ENCODE results near the gene CDC45.

CDC45 gene

DNA sequence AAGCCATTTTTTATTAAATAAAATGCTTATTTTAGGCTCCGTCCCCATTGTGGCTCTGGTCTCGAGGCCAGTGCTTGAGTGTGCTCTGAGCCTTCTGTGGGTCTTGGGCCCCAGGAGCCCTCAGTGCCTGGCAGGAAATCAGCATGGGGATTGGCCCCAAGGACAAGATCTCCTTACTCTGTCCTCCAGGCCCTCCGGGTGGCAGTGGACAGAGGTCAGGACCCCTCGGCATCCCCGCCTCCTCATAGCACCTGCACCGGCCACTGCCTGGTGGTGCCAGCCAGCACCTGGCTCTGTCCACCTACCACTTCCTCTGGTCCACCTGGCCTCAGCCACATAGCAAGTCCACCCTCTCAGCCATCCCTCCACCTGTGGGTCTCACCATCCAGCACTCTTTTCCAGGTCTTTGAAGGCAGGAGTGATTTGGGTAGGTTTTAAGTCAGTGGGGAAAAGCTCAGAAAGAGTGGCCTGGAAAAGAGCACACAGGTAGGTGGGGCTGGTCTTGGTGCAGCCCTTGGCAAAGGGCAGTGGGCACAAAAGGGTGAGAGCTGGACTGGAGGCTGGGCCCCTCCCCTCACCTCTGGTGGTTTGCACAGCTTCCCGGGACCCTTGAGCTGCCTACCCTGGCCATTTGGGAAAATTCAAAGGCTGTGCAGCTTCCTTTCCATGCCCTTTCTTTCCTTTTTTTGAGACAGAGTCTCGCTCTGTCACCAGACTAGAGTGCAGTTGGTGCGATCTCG lies 41.0 kb downstream of the CDC45 start:
- Histone ChIP-seq H3K9me2 (replicated peaks; ENCODE audit: control insufficient read depth, low read length) (no peaks in the 10 kb centered on the region), H3K27me3 (ENCODE audit: control insufficient read depth, low read length) (no peaks in the 10 kb centered on the region), H4K20me1 (ENCODE audit: control insufficient read depth, insufficient read depth, low read depth, low read length) (no peaks in the 10 kb centered on the region), H3K4me3 (ENCODE audit: low read length) (no peak overlapping the region), H3F3A (ENCODE audit: control insufficient read depth, insufficient read depth) (no peaks in the 10 kb centered on the region), H3K4me1 (ENCODE audit: control insufficient read depth, low read length) (no peaks in the 10 kb centered on the region), H3K79me2 (ENCODE audit: control insufficient read depth, low read length) (no peaks in the 10 kb centered on the region), H3K9me3 (ENCODE audit: control insufficient read depth, insufficient read depth, low read length) (no peaks in the 10 kb centered on the region), H3K4me2 (ENCODE audit: low read length) (no peak overlapping the region), H3K36me3 (ENCODE audit: control insufficient read depth, low read length) (peaks cover 33% of the 10 kb centered on the region), H3K27ac (ENCODE audit: low read depth, low read length) (no peak overlapping the region)
- TF ChIP-seq, protein P1, sequence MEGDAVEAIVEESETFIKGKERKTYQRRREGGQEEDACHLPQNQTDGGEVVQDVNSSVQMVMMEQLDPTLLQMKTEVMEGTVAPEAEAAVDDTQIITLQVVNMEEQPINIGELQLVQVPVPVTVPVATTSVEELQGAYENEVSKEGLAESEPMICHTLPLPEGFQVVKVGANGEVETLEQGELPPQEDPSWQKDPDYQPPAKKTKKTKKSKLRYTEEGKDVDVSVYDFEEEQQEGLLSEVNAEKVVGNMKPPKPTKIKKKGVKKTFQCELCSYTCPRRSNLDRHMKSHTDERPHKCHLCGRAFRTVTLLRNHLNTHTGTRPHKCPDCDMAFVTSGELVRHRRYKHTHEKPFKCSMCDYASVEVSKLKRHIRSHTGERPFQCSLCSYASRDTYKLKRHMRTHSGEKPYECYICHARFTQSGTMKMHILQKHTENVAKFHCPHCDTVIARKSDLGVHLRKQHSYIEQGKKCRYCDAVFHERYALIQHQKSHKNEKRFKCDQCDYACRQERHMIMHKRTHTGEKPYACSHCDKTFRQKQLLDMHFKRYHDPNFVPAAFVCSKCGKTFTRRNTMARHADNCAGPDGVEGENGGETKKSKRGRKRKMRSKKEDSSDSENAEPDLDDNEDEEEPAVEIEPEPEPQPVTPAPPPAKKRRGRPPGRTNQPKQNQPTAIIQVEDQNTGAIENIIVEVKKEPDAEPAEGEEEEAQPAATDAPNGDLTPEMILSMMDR (IDR thresholded peaks at IDR 0.05; ENCODE audit: low read depth, low read length, poor library complexity, severe bottlenecking), result no peak
- TF ChIP-seq EZH2phosphoT487 (IDR thresholded peaks at IDR 0.05; ENCODE audit: borderline replicate concordance, low read length), result no peak

DNA sequence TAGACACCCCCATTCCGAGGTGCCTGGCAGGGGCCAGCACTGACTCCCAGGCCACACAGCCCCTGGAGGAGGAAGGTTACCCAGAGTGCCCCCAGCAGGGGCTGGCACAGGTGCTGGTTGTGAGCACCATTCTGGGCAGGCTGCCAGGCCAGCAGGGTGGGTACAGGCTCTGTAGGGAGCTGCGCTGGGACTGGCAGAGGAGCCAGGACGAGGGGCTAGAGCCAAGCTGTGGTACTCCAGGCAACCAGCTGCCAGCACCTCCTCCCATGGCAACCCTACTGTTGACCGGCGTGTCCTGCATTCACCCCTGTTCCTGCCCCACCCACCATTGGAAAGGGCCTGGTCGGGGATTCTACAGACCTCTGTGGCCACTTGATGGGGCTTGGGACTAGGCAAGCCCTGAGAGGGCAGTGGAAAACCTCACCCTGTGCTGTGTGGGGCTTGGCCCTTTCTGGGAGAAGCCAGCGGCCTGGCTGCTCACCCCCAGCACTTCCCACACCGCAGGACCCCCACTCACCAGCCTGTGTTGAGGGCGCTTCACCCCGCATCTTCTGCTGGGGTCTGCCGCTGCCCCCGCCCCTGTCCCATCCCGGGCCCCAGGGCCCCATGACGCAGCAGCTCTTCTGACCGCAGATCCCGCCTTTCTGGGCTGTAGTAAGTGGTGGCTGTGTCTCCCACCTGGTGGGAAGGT lies 42.6 kb downstream of the CDC45 start:
- H3K36me3 ChIP-seq (ENCODE audit: control insufficient read depth, low read length), result peaks cover 19% of the 10 kb centered on the region; the same call in 1 of the 2 replicates
- H3K27ac ChIP-seq (ENCODE audit: low read depth, low read length), result no peak overlapping the region
- H3K79me2 ChIP-seq (ENCODE audit: control insufficient read depth, low read length), result no peaks in the 10 kb centered on the region
- no peaks in the 10 kb centered on the region for H3K9me3 ChIP-seq (ENCODE audit: control insufficient read depth, insufficient read depth, low read length)
- TF ChIP-seq EZH2phosphoT487 (IDR thresholded peaks at IDR 0.05; ENCODE audit: borderline replicate concordance, low read length), result no peak
- TF ChIP-seq, protein P1 (IDR thresholded peaks at IDR 0.05; ENCODE audit: low read depth, low read length, poor library complexity, severe bottlenecking), result no peak
- H3K27me3 ChIP-seq (ENCODE audit: control insufficient read depth, low read length), result no peaks in the 10 kb centered on the region
- H4K20me1 ChIP-seq (ENCODE audit: control insufficient read depth, insufficient read depth, low read depth, low read length), result no peaks in the 10 kb centered on the region
- no peaks in the 10 kb centered on the region for H3K9me2 ChIP-seq (replicated peaks; ENCODE audit: control insufficient read depth, low read length)
- no peaks in the 10 kb centered on the region for H3F3A ChIP-seq (ENCODE audit: control insufficient read depth, insufficient read depth)
- H3K4me3 ChIP-seq (ENCODE audit: low read length), result no peak overlapping the region
- no peak overlapping the region for H3K4me2 ChIP-seq (ENCODE audit: low read length)
- H3K4me1 ChIP-seq (ENCODE audit: control insufficient read depth, low read length), result no peaks in the 10 kb centered on the region

DNA sequence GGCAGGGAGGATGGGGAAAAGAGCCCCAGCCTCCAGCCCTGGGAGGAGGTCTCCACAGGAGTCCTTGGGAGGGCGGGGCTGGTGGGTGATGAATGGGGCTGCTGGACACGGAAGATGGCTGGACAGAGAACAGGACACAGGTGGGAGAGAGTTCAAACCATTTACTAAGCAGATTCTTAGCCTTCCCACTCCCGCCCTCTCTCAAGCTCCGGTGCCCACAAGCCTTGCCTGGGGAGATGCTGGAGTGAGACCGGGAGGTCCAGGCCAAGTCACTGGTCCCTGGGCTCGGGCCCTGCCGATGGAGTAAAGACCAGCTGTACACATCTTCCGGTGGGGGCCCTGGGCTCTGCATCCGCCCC lies 43.1 kb downstream of the CDC45 start:
- Histone ChIP-seq H3K27ac (ENCODE audit: low read depth, low read length) (no peak overlapping the region), H3K4me2 (ENCODE audit: low read length) (no peak overlapping the region), H3F3A (ENCODE audit: control insufficient read depth, insufficient read depth) (no peaks in the 10 kb centered on the region), H3K27me3 (ENCODE audit: control insufficient read depth, low read length) (no peaks in the 10 kb centered on the region), H3K79me2 (ENCODE audit: control insufficient read depth, low read length) (no peaks in the 10 kb centered on the region), H3K36me3 (ENCODE audit: control insufficient read depth, low read length) (peaks cover 13% of the 10 kb centered on the region; the same call in 1 of the 2 replicates), H4K20me1 (ENCODE audit: control insufficient read depth, insufficient read depth, low read depth, low read length) (no peaks in the 10 kb centered on the region), H3K4me1 (ENCODE audit: control insufficient read depth, low read length) (no peaks in the 10 kb centered on the region), H3K9me2 (replicated peaks; ENCODE audit: control insufficient read depth, low read length) (no peaks in the 10 kb centered on the region), H3K9me3 (ENCODE audit: control insufficient read depth, insufficient read depth, low read length) (no peaks in the 10 kb centered on the region), H3K4me3 (ENCODE audit: low read length) (no peak overlapping the region)
- TF ChIP-seq EZH2phosphoT487 (IDR thresholded peaks at IDR 0.05; ENCODE audit: borderline replicate concordance, low read length), result no peak
- TF ChIP-seq, protein P1 (IDR thresholded peaks at IDR 0.05; ENCODE audit: low read depth, low read length, poor library complexity, severe bottlenecking), result no peak
